Smooth muscle cell (in vitro differentiated cells): ENCODE data around the gene PCDHGA1. TPM values are rescaled to one million over a fixed set of nuclear protein-coding genes. Genes with fewer than 3 reads are reported as not detected.
A peak's percentile ranks its signal among the peaks of the same experiment; 100 is the strongest.

ENCODE experiments used
- DNase-seq: peaks from one replicate; lab custom pipeline; 2025; ENCODE audit not compliant: unreplicated experiment; lab: John Stamatoyannopoulos, UW
- H2AFZ ChIP-seq: fragments of 200-600 bp; sonication (generic); 2 replicates; pipeline ENCODE4 v1.6.0; 2016; ENCODE audit warnings: antibody characterized with exemption, low read depth, mild to moderate bottlenecking
- H3F3A ChIP-seq: fragments of 200-600 bp; sonication (generic); 2 replicates; pipeline ENCODE4 v1.6.0; 2017; ENCODE audit warnings: antibody characterized with exemption, low read depth
- H3K27ac ChIP-seq: fragments of 200-600 bp; sonication (generic); 2 replicates; pipeline ENCODE4 v1.5.1; 2016; ENCODE audit warnings: low read depth, mild to moderate bottlenecking
- H3K27me3 ChIP-seq: fragments of 200-600 bp; sonication (generic); 2 replicates; pipeline ENCODE4 v1.6.1; 2016; ENCODE audit warnings: low read depth, mild to moderate bottlenecking
- H3K36me3 ChIP-seq: fragments of 200-600 bp; sonication (generic); 2 replicates; pipeline ENCODE4 v1.5.1; 2016; ENCODE audit warnings: low read depth
- H3K4me1 ChIP-seq: fragments of 200-600 bp; sonication (generic); 2 replicates; pipeline ENCODE4 v1.5.1; 2016; ENCODE audit warnings: low read depth
- H3K4me2 ChIP-seq: fragments of 200-600 bp; sonication (generic); 2 replicates; pipeline ENCODE4 v1.6.0; 2016; ENCODE audit warnings: mild to moderate bottlenecking
- H3K4me3 ChIP-seq: fragments of 200-600 bp; sonication (generic); 2 replicates; pipeline ENCODE4 v1.5.1; 2016; ENCODE audit warnings: mild to moderate bottlenecking
- H3K79me2 ChIP-seq: fragments of 200-600 bp; sonication (generic); 2 replicates; pipeline ENCODE4 v1.6.0; 2016; ENCODE audit warnings: low read depth, mild to moderate bottlenecking
- H3K9ac ChIP-seq: fragments of 200-600 bp; sonication (generic); 2 replicates; pipeline ENCODE4 v1.6.0; 2016; ENCODE audit warnings: low read depth
- H3K9me3 ChIP-seq: fragments of 200-600 bp; sonication (generic); replicated peaks from 2 replicates; pipeline ENCODE4 v1.5.1; 2016; ENCODE audit warnings: low read depth
- H4K20me1 ChIP-seq: fragments of 200-600 bp; sonication (generic); 2 replicates; pipeline ENCODE4 v1.6.0; 2016; ENCODE audit warnings: low read depth
- CTCF ChIP-seq: fragments of 200-600 bp; sonication (generic); IDR thresholded peaks from 2 replicates; pipeline ENCODE4 v1.5.1; 2017; ENCODE audit warnings: borderline replicate concordance, mild to moderate bottlenecking, antibody characterized with exemption; ENCODE audit not compliant: insufficient read depth, poor library complexity, severe bottlenecking
- WGBS: methylation state at CpG from one replicate; pipeline ENCODE4 v1.1.7; 2016; ENCODE audit warnings: low lambda C conversion rate; 5-methylcytosine and 5-hydroxymethylcytosine counted together
- polyA plus RNA-seq: library from polyadenylated mRNA; unstranded; fragments of >200 nt; fragmentation: Nextera tagmentation; extraction: Ambion mirVana; gene quantifications from 2 replicates; pipeline ENCODE4 v1.2.1, GENCODE V29; 2016
- total RNA-seq: library from RNA; depleted of rRNA; stranded (reverse); fragments of >200 nt; gene quantifications from 2 replicates; pipeline ENCODE4 v1.2.3, GENCODE V29; 2014

PCDHGA1 gene
- total and polyA plus RNA-seq, 2 experiments from 2014 or later = 0.05 to 0.63 TPM

- no peak overlapping the region for H3K4me3 ChIP-seq
- H4K20me1 ChIP-seq = no peaks in the 10 kb centered on the region
- 87% methylated on average over 11 of the region's 11 CpGs for WGBS
- TF ChIP-seq CTCF = no peak
- H3F3A ChIP-seq = peaks cover 32% of the 10 kb centered on the region
- H3K4me2 ChIP-seq = no peak overlapping the region
- no peaks in the 10 kb centered on the region for H3K27me3 ChIP-seq
- no peak overlapping the region for H3K9ac ChIP-seq
- peaks cover 15% of the 10 kb centered on the region for H3K4me1 ChIP-seq
- H2AFZ ChIP-seq = no peak overlapping the region
- peak overlapping the region; percentile 79 for H3K27ac ChIP-seq
- peaks cover 4% of the 10 kb centered on the region for H3K36me3 ChIP-seq
- H3K9me3 ChIP-seq = no peaks in the 10 kb centered on the region
- no peak for DNase-seq
- no peaks in the 10 kb centered on the region for H3K79me2 ChIP-seq
These were observed 198.1 kb downstream of the PCDHGA1 start for GRCh38 chr5:141528291-141528984.

GRCh38 chr5:141529002-141529401 lies 198.7 kb downstream of the PCDHGA1 start:
- Histone ChIP-seq H4K20me1 (no peaks in the 10 kb centered on the region), H3K36me3 (peaks cover 9% of the 10 kb centered on the region), H3F3A (peaks cover 29% of the 10 kb centered on the region), H3K4me2 (peak overlapping the region; percentile 47), H3K27me3 (no peaks in the 10 kb centered on the region), H3K9ac (no peak overlapping the region), H3K4me1 (peaks cover 12% of the 10 kb centered on the region), H3K4me3 (no peak overlapping the region), H2AFZ (no peak overlapping the region), H3K9me3 (no peaks in the 10 kb centered on the region), H3K79me2 (no peaks in the 10 kb centered on the region), H3K27ac (peak overlapping the region; percentile 79)
- no peak for DNase-seq
- 22% methylated on average over 5 of the region's 5 CpGs for WGBS
- no peak for TF ChIP-seq CTCF

- H3F3A ChIP-seq = peaks cover 24% of the 10 kb centered on the region
- H3K27me3 ChIP-seq = no peaks in the 10 kb centered on the region
- WGBS = 98% methylated on average over 7 of the region's 7 CpGs
- TF ChIP-seq CTCF = no peak
- no peaks in the 10 kb centered on the region for H4K20me1 ChIP-seq
- H3K4me1 ChIP-seq = peaks cover 7% of the 10 kb centered on the region
- peak overlapping the region; percentile 79 for H3K27ac ChIP-seq
- H3K36me3 ChIP-seq = peaks cover 14% of the 10 kb centered on the region
- H3K4me3 ChIP-seq = no peak overlapping the region
- no peak for DNase-seq
- H3K4me2 ChIP-seq = peak overlapping the region; percentile 47
- no peak overlapping the region for H3K9ac ChIP-seq
- no peak overlapping the region for H2AFZ ChIP-seq
- H3K9me3 ChIP-seq = no peaks in the 10 kb centered on the region
- no peaks in the 10 kb centered on the region for H3K79me2 ChIP-seq
These were observed 199.6 kb downstream of the PCDHGA1 start for GRCh38 chr5:141529873-141530272.

- DNase-seq = no peak
- H3K27me3 ChIP-seq = no peaks in the 10 kb centered on the region
- no peak overlapping the region for H2AFZ ChIP-seq
- no peak overlapping the region for H3K9ac ChIP-seq
- TF ChIP-seq CTCF = no peak
- no peak overlapping the region for H3K4me2 ChIP-seq
- H3F3A ChIP-seq = peaks cover 9% of the 10 kb centered on the region
- H3K27ac ChIP-seq = no peak overlapping the region
- WGBS = 100% methylated on average over 1 of the region's 1 CpG
- H3K36me3 ChIP-seq = peaks cover 14% of the 10 kb centered on the region
- no peaks in the 10 kb centered on the region for H3K79me2 ChIP-seq
- no peak overlapping the region for H3K4me3 ChIP-seq
- no peaks in the 10 kb centered on the region for H3K4me1 ChIP-seq
- no peaks in the 10 kb centered on the region for H3K9me3 ChIP-seq
- no peaks in the 10 kb centered on the region for H4K20me1 ChIP-seq
These were observed 202.4 kb downstream of the PCDHGA1 start for GRCh38 chr5:141532726-141533125.
